ENCODE data around the gene ZMYND10.
A peak's percentile ranks its signal among the peaks of the same experiment; 100 is the strongest.

GRCh38 chr3:50298836-50299637 is 46.5 kb downstream of the ZMYND10 start, which contains the start of the genes HYAL3 and NAA80:
- peak; percentile 59; the same call in 1 of the 2 replicates for TF ChIP-seq CTCF (conservative IDR thresholded peaks at IDR 0.05; ENCODE audit: low read length)
- no peak for TF ChIP-seq EZH2phosphoT487 (IDR thresholded peaks at IDR 0.05; ENCODE audit: borderline replicate concordance, low read depth, low read length)

Data from OCI-LY7 (cell line).